DMS 273 treated with DMSO at 0.1 percent for 48 hours (cell line): ENCODE measurements around the gene CYS1.
"Not testable (repeated sequence)": the region's sequence is repeated elsewhere in the genome, so short reads cannot be mapped to it uniquely, and the experiment has no call there.

ENCODE experiments used
- DNase-seq: peaks from one replicate; lab custom pipeline; 2025; lab: John Stamatoyannopoulos, UW

Gene CYS1

GRCh38 chr2:10091889-10092244 is 11.7 kb upstream of the CYS1 start:
- not testable (repeated sequence) for DNase-seq

- DNase-seq: no peak
Measured at GRCh38 chr2:10091182-10091888, 11.1 kb upstream of the CYS1 start.

DNA sequence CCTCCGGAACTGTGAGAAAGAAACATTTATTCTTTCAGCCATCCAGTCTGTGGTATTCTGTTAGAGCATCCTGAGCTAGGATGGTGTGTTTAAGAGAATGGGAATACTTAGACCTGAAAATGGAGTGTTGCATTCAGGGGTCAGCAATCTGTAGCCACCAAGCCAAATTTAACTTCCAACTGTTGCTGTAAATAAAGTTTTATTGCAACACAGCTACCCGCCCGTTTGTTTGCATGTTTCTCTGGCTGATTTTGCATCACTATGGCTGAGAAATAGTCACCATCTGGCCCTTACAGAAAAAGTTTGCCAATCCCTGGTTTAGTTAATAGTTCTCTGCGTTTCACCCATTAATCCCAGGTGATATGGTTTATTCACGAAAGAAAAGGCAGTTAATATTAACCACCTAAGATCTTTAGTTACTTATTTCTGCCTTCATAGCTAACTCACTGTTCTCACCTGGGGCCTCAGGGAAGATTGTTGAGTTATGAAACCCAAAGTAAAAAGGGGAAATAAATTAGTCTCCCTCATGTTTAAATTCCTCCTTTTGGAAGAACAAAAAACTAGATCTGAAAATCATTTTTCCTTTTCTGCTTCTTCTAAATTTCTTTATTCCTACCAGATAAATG is 9.5 kb upstream of the CYS1 start:
- no peak for DNase-seq

DNA sequence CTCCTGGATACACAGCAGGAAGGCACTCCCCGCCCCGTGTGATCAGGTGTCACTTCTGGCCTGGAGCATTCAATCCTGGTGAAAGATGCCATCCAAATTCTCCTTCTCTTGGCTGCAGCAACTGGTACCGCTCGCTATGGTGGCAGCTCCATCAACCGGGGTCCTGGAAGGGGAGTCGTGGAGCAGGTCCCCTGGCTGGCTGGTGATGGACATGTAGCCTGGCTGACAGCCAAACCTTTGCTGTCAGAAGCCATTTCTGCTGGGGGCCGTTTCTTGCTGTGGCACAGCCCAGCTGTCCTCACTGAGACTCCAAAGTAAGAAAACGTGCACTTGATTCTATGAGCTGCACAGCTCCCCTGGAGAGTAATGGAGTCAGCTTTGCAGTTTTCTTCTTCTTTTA is 7.1 kb upstream of the CYS1 start:
- no peak for DNase-seq

GRCh38 chr2:10086950-10087349 is 6.7 kb upstream of the CYS1 start:
- no peak for DNase-seq

GRCh38 chr2:10085668-10086059 is 5.5 kb upstream of the CYS1 start:
- no peak for DNase-seq

- no peak for DNase-seq
Measured at GRCh38 chr2:10085043-10085667, 4.9 kb upstream of the CYS1 start.

DNA sequence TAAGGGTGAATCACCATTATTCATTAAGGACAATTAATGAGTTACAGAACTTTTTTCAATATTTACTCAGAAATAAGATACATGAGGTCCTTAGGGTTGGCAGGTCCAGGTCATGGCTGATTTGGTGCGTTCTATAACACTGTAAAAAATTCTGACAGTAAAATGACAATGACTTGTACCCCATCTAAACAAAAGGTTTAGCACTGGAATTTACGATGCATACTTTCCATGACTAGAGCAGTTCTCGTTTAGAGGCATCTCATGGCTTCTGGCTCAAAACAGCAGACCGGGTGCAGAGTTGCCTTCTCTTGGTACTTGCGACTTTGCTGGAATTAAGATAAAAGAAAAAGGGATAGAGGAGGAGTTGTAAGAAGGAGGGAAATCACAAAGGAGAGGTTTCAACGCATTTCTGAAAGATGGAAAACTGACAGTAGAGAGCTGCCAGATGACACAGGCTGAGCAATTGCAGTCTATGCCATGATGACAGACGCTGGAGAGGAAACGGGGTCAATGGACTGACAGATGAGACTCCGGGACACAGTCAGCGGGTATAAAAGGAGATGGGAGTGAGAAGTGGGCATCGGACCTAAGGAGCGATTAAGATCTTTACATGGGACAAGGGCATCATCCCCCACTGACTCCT is 4.1 kb upstream of the CYS1 start:
- no peak for DNase-seq

- DNase-seq: no peak
Measured at GRCh38 chr2:10083692-10084211, 3.5 kb upstream of the CYS1 start.

GRCh38 chr2:10083046-10083445 is 2.8 kb upstream of the CYS1 start:
- DNase-seq: no peak

GRCh38 chr2:10080536-10081304 is 509 bp upstream of the CYS1 start:
- DNase-seq: no peak

- no peak for DNase-seq
Measured at GRCh38 chr2:10079266-10079869, 843 bp downstream of the CYS1 start.

GRCh38 chr2:10078704-10079265 is 1.4 kb downstream of the CYS1 start:
- no peak for DNase-seq

DNA sequence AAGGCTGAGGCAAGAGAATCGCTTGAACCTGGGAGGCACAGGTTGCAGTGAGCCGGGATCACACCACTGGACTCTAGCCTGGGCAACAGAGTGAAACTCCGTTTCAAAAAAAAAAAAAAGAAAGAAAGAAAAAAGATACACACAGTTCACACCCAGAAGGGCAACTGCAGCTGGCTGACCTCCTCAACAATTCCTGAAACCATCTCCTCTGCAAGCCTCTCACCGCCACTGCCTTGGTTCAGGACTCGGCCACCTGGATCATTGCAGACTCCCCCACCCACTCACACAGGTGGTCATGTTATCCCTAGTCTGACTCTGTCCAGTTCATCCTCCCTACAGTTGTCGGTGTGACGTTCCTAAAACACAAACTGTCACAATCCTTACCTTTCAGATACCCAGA is 2.2 kb downstream of the CYS1 start:
- no peak for DNase-seq

- DNase-seq: no peak
Measured at GRCh38 chr2:10076988-10077527, 3.2 kb downstream of the CYS1 start.

DNA sequence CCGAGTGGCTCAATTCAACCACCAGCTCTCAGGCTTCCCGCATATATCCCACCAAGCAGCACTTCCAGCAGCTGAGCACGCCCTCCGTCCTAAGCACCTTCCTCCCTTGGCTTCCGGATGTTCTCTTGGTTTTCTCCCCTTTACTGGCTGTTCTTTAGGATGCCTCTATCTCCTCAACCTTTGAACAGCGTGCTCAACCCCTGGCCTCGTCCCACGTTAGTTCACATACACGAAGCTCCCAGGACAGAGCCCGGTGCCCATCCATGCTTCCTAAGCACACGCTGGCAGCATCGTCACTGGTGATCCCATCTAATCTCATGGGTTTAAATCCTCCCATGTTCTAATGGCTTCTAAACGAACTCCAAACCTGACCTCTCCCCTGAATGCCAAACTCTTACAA is 3.7 kb downstream of the CYS1 start:
- DNase-seq: no peak

GRCh38 chr2:10075571-10076209 is 4.5 kb downstream of the CYS1 start:
- no peak for DNase-seq

DNA sequence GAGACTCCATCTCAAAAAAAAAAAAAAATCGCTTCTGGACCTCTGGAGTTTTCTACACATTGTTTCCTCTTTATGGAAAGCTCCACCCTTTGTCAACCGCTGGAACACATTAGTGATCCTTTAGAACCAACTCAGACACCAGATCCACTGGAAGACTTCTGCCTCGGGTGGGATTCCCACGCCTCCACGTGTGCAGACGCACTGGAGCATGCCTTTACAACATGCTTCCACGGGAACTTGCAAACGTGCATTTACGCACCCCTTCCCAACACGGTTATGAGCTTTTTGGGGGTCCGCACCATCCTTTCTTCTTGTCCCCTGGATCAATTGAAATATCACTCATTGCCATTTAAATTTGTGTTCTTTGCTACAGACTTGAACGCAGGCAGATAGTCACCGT is 5.1 kb downstream of the CYS1 start:
- no peak for DNase-seq

- DNase-seq: no peak
Measured at GRCh38 chr2:10073706-10074105, 6.5 kb downstream of the CYS1 start.

DNA sequence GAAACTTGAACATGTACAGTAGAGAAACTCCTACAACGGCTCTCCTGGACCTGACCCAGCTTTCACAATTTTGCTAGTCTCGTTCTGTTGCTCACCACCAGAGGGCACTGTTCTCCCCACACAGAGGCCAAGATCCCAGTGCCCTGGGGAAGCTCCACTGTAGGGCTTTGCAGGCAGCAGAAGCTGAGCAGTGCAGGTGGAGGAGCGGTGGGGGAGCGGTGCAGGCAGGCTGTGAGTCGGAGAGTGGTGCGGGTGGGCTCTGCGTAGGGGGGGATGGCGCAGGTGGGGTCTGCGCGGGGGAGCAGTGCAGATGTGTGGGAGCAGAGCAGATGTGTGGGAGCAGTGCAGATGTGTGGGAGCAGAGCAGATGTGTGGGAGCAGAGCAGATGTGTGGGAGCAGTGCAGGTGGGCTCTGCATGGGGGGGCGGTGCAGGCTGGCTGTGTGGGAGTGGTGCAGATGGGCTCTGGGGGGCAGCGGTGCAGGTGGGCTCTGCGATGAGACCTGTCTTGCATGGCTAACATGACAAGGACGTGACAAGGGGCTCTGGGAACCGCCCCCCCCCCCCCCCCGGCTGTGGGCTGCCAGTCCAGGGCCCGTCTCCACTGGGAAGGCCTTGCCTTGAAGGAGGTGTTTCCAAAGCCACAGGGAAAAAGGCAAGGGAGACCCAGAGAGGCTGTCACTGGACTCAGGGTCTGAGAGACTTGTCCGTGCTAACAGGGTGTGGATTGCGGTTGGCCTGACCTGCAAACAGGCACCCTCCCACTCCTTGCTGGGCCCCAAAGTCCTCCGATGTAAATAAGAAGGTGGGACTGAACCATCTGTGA is 7.3 kb downstream of the CYS1 start:
- DNase-seq: peak; percentile 71
